ENCODE measurements around the gene RNF11. TPM values are rescaled to one million over a fixed set of nuclear protein-coding genes. Genes with fewer than 3 reads are reported as not detected.

The RNF11 gene
- polyA plus RNA-seq, 3 donors, result 25.3 to 30.4 (median 28.4) TPM

- H3K36me3 Mint-ChIP-seq, result no peaks in the 10 kb centered on the region
- H3K27ac Mint-ChIP-seq, result peak overlapping the region in 1 of 7 donors; percentile 31
- H4K20me1 ChIP-seq (ENCODE audit: insufficient read depth, low read length), result no peaks in the 10 kb centered on the region
- no peak overlapping the region for H3K27ac ChIP-seq (ENCODE audit: low read depth in 1 of 2, low read length in 2 of 2)
- no peak overlapping the region for H3K4me2 ChIP-seq (replicated peaks; ENCODE audit: extremely low read depth, low read length, poor library complexity, severe bottlenecking)
- H3K9ac ChIP-seq (ENCODE audit: insufficient read depth, low read length, poor library complexity, severe bottlenecking), result no peak overlapping the region
- no peaks in the 10 kb centered on the region for H3K79me2 ChIP-seq (ENCODE audit: insufficient read depth, low read length)
- peaks cover 6 to 12% of the 10 kb centered on the region in 2 donors for H3K4me1 ChIP-seq (ENCODE audit: control insufficient read depth in 1 of 2, insufficient read depth in 2 of 2, low read length in 2 of 2)
- H3K36me3 ChIP-seq (replicated peaks in 1 of 2; ENCODE audit: control insufficient read depth in 1 of 2, insufficient read depth in 2 of 2, low read length in 2 of 2), result no peaks in the 10 kb centered on the region
- no peaks in the 10 kb centered on the region for H3K27me3 ChIP-seq (ENCODE audit: control insufficient read depth in 2 of 2, insufficient read depth in 2 of 2, low read length in 2 of 2)
- H3K9me3 Mint-ChIP-seq, result peaks cover 0 to 2% (median 0%) of the 10 kb centered on the region in 7 donors
- H3K4me3 ChIP-seq (replicated peaks in 1 of 3; ENCODE audit: low read depth in 2 of 3, low read length in 3 of 3), result no peak overlapping the region
- peaks cover 19% of the 10 kb centered on the region for H3K4me1 Mint-ChIP-seq
- WGBS (ENCODE audit: insufficient coverage), result 93% methylated on average over 5 of the region's 8 CpGs
- TF ChIP-seq, protein P1, sequence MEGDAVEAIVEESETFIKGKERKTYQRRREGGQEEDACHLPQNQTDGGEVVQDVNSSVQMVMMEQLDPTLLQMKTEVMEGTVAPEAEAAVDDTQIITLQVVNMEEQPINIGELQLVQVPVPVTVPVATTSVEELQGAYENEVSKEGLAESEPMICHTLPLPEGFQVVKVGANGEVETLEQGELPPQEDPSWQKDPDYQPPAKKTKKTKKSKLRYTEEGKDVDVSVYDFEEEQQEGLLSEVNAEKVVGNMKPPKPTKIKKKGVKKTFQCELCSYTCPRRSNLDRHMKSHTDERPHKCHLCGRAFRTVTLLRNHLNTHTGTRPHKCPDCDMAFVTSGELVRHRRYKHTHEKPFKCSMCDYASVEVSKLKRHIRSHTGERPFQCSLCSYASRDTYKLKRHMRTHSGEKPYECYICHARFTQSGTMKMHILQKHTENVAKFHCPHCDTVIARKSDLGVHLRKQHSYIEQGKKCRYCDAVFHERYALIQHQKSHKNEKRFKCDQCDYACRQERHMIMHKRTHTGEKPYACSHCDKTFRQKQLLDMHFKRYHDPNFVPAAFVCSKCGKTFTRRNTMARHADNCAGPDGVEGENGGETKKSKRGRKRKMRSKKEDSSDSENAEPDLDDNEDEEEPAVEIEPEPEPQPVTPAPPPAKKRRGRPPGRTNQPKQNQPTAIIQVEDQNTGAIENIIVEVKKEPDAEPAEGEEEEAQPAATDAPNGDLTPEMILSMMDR (IDR thresholded peaks at IDR 0.05), result no peak
- no peaks in the 10 kb centered on the region for H3K9me3 ChIP-seq (replicated peaks in 1 of 2; ENCODE audit: control insufficient read depth in 1 of 2, insufficient read depth in 1 of 2, low read length in 2 of 2)
- DNase-seq, result no peak
- no peak overlapping the region for H2AFZ ChIP-seq (ENCODE audit: insufficient read depth, low read depth, low read length, poor library complexity, severe bottlenecking)
- H3K27me3 Mint-ChIP-seq (ENCODE audit: low read depth in 3 of 3), result peaks cover 1 to 5% (median 3%) of the 10 kb centered on the region in 3 donors
- H3K4me3 Mint-ChIP-seq, result no peak overlapping the region
- intact Hi-C loops (cut with micrococcal nuclease), result no loop called here
Measured at GRCh38 chr1:51309291-51309690, 73.2 kb downstream of the RNF11 start.

DNA sequence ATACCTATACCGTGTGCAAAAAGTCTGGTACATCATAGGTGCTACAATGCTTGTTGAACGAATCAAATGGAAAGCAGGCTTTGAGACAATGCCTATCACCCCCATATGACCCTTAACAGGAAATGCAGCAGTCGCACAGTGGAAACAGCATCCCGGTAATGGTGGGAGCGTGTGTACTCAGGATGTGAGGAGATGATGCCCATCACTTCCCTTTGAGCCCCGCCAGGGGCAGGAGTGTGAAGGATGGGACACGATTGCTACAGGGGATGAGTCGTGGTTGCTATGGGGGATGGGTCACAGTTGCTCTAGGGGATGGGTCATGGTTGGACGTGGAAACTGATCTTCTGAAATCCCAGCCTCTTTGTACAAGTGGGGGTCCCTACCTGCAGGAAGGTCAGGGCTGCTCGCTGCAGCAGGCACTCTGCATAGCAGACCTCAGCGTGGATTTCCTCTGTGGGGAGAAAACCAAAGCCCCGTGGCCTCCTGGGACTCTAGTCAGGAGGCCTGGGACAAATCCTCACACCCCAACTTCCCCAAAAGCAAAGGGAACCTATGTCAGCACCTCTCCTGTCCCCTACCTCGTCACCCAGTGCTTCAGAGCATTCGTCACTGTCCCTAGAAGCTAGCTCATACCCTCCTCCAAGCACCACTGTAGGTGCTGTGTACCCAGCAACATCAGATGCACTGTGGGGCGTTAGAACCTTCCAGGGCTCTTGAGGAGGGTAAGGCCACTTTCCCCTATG, 75.0 kb downstream of the RNF11 start:
- 18% methylated on average over 8 of the region's 15 CpGs for WGBS (ENCODE audit: insufficient coverage)
- peak in 1 of 3 donors; percentile 35 for DNase-seq
- Mint-ChIP-seq H3K36me3 (no peaks in the 10 kb centered on the region), H3K4me3 (no peak overlapping the region), H3K27ac (peak overlapping the region in 1 of 7 donors; percentile 58), H3K4me1 (peaks cover 23% of the 10 kb centered on the region), H3K9me3 (peaks cover 0 to 2% (median 0%) of the 10 kb centered on the region in 7 donors), H3K27me3 (ENCODE audit: low read depth in 3 of 3) (peaks cover 0 to 3% (median 1%) of the 10 kb centered on the region in 3 donors)
- no peaks in the 10 kb centered on the region for H4K20me1 ChIP-seq (ENCODE audit: insufficient read depth, low read length)
- TF ChIP-seq, protein P1 (IDR thresholded peaks at IDR 0.05), result no peak
- no peaks in the 10 kb centered on the region for H3K9me3 ChIP-seq (replicated peaks in 1 of 2; ENCODE audit: control insufficient read depth in 1 of 2, insufficient read depth in 1 of 2, low read length in 2 of 2)
- intact Hi-C loops (cut with micrococcal nuclease), result no loop called here
- H3K79me2 ChIP-seq (ENCODE audit: insufficient read depth, low read length), result no peaks in the 10 kb centered on the region
- peaks cover 10 to 18% of the 10 kb centered on the region in 2 donors for H3K4me1 ChIP-seq (ENCODE audit: control insufficient read depth in 1 of 2, insufficient read depth in 2 of 2, low read length in 2 of 2)
- H3K36me3 ChIP-seq (replicated peaks in 1 of 2; ENCODE audit: control insufficient read depth in 1 of 2, insufficient read depth in 2 of 2, low read length in 2 of 2), result no peaks in the 10 kb centered on the region
- no peak overlapping the region for H3K9ac ChIP-seq (ENCODE audit: insufficient read depth, low read length, poor library complexity, severe bottlenecking)
- H3K4me3 ChIP-seq (replicated peaks in 1 of 3; ENCODE audit: low read depth in 2 of 3, low read length in 3 of 3), result no peak overlapping the region
- H3K27ac ChIP-seq (ENCODE audit: low read depth in 1 of 2, low read length in 2 of 2), result no peak overlapping the region
- H3K27me3 ChIP-seq (ENCODE audit: control insufficient read depth in 2 of 2, insufficient read depth in 2 of 2, low read length in 2 of 2), result no peaks in the 10 kb centered on the region
- H3K4me2 ChIP-seq (replicated peaks; ENCODE audit: extremely low read depth, low read length, poor library complexity, severe bottlenecking), result no peak overlapping the region
- no peak overlapping the region for H2AFZ ChIP-seq (ENCODE audit: insufficient read depth, low read depth, low read length, poor library complexity, severe bottlenecking)
